COR-L47 (cell line): ENCODE measurements around the gene HES5.

ENCODE experiments used
- DNase-seq: peaks from one replicate; lab custom pipeline; 2025; lab: John Stamatoyannopoulos, UW

Gene HES5

GRCh38 chr1:2530513-2531361, 674 bp upstream of the HES5 start:
- peak; percentile 50 for DNase-seq

DNA sequence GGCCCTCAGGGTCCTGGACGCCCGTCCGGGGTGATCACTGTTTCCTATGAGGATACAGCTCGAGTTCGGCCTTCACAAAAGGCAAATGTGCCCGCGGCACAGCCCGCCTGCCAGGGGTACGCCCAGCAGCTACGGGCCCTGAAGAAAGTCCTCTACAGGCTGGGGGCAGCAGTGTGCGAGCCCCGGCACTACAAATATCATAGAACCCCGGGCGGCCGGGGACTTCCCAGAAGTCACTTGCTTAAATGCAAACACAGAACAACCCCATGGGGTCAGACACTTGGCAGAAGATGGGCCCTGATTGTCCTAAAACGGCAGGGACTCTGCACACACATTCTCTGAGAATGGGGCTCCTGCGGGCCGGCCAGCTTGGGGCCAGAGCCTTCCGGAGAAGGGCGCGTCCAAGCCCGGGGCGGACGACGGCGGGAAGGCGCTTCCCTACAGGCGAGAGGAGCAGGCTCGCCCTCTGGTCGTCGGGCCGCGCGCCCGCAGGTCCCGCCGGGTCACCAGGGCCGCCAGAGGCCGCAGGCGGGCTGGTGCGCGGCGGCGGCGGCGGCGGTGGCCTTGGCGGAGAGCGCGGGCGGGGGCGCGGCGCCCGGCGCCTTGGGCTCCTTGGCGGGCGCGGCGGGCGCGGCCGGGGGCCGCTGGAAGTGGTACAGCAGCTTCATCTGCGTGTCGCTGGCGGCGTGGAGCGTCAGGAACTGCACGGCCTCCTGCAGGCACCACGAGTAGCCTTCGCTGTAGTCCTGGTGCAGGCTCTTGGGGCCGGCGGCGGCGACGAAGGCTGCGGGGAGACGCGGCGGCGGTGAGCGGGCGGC, 888 bp downstream of the HES5 start:
- DNase-seq: peak; percentile 88

GRCh38 chr1:2528611-2528965, 1.5 kb downstream of the HES5 start:
- no peak for DNase-seq

DNA sequence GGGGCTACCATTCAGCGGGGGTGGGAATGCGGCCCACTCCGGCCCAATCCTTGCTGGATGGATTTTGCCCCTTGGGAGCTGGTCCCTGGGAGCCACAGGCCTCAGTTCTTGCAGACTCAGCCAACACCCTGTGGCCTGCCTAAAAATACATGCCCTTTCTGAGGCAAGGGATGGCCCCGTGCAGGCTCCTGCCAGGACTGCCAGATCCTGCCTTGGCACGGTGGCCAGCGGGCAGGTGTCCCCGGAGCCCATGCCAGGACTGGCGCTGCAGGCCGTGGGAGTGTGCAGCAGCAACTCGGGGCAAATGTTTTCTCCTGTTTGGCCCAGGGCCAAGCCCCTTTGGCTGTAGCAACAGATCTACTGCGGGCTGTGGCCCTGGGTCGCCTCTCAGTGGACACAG, 2.0 kb downstream of the HES5 start:
- no peak for DNase-seq

- no peak for DNase-seq
These were observed 2.6 kb downstream of the HES5 start for GRCh38 chr1:2527556-2527860.

DNA sequence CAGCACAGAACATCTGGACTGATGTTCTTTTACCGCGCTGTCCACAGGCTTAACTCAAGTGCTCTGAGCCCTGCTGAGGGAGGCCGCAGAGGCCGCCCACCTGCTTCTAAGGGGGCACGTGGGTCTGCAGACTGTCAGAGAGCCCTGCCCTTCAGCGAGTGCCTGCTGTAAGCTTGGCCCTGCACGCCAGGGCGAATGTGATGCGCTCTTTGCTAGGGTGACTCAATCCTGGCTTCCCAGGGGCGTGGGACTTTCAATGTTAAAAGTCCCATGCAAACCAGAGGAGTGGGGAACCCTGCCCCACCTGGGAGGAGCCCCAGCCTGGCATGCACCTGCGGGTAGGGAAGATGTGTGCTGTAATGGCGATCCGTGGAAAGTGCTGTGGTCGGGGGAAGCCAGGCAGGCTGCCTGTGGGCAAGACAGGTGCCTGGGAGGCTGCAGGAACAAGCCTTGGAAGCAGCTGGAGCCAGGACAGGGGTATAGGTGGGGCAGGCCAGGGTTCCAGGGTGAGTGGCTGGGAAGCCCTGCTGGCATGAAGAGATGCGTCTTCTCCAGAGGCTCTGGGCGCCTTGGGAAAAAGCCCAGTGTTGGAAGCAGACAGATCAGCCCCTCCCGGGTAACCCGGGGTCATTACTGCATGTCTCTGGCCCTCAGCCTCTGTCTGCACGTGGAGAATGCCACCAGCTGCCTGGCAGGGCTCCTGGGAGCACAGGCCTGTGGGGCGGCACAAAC, 3.1 kb downstream of the HES5 start:
- no peak for DNase-seq

DNA sequence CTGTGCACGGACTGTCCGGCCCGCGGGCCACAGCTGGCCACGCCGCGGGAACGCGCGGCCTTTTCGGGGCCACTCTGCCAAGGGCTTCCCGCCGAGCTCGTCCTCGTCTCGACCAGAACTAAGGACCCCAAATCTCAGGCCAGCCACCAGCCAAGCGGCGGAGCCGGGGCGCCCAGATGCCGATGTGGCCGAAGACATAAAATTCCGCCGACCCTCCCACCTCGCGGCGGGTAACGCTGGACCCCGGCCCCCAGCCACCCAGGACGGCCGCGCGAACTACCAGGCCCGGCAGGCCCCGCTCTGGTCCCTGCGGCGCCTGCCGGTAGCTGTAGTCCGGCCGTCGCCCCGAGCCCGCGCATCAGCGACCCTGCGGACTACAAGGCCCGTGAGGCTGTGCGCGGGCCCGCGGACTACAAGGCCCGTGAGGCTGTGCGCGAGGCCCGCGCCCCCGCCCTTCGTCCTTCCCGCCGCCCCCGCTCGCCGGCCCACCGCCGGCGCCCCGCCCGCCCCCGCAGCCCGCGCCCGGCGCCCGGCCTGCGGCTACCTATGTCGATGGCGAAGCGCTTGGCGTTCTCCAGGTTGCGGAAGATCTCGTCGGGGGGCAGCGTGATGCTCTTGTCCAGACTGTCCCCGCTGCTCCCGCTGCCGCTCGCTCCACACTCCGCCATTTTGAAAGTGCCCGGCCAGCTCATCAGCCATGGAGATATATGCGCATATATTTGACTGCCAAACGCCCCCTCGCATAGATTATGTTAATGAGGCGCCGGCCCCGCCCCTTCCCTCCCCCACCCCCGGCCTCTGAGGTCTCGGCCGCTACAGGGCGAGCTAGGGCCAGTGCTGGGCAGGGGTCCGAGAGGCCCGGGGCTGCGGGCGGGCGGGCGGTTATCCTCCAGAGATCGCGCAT, 3.9 kb downstream of the HES5 start, which contains the start of gene PANK4:
TSS of gene PANK4 (minus strand) at position 677 of the 904 bp plus-strand sequence. CDS start at position 668, 9 bp downstream.
- peak; percentile 95 for DNase-seq

- DNase-seq: no peak
These were observed 4.5 kb downstream of the HES5 start for GRCh38 chr1:2525572-2525919.

GRCh38 chr1:2523891-2524609, 6.0 kb downstream of the HES5 start:
- DNase-seq: no peak

DNA sequence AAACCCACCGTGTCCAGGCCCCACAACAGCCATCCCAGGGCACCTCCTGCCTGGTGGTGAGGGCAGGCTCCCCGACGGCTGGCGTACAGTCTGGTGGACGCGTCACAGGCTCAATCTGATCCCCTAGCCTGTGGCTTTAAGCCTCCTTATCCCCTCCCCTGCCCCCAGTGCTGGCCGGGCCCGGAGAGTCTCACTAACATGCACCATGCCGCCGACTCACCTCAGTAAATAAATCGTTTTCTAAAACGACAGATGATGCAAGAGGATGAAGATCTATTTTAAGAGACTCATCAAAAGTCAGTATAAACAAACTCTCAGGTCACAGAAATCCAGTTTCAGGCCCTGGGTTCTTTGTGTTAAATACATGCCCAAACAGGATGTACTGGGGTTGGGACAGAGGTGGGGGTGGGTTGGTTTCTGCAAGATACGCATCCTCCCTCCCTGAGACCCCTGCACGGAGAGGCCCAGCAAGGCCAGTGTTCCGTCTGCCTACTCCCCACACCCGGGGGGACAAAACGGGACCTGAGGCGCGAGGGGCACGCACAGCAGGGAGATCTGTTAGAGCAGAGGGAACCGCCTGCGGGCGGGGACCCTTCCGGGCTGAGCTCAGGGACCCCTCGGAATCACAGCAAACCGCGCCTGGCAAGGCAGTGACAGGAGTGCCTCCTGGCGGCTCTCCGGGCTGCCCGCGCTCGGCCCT, 6.7 kb downstream of the HES5 start:
- DNase-seq: no peak

GRCh38 chr1:2522230-2522629, 7.8 kb downstream of the HES5 start:
- no peak for DNase-seq

DNA sequence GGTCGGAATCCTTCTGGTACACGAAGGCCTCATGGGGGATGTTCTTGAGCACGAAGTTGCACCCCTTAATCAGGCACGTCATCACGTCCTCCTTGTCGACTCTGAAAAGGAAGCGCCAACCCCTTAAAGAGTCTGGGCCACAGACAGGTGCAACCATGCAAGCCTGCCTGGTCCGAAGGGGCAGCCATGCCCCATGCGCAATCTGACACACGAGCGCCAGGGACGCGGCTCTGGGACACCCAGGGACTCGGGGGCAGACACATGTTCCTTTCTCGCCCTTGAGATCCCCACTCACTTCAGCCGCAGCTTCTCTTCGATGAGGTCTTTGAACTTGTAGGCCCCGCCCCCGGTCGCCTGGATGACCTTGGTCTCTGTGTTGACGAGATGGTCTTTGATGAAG, 9.3 kb downstream of the HES5 start:
- DNase-seq: no peak

DNA sequence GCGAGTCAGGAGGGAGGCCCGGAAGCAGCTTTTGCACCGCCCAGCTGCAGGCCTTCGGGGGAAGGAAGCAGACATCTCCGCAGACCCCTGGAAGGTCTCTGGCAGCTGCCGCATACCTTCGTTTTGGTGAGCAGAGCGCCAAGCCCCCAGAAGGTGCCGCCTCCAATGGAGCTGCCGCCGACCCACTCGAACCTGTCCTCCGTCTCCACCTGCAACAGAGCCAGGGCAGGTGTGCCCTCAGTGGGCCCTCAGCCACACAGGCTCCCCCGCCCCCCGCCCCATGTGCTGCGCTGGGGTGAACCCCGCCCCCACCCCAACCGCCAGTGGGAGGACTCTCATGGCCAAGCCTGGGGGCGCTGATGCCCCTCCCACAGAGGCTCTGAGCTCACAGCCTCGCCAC, 9.9 kb downstream of the HES5 start:
- no peak for DNase-seq

DNA sequence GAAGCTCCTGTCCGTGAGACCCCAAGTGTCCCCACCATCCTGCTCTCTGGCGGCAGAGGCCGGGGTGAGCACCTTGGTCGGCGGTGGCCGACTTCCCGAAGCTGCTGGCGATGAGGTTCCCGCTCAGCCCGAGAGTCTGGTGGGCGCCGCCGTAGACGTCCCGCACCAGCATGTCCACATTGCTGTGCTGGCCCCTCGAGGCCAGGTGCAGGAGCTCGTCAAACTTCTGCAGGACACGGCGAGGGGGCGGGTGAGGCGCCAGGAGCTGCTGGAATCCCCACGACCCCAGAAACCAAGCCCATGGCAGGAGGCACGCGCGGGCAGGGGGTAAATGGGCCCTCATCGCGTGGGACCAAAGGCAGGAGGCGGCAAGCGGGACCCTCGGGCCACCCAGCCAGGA, 10.3 kb downstream of the HES5 start:
- no peak for DNase-seq

DNA sequence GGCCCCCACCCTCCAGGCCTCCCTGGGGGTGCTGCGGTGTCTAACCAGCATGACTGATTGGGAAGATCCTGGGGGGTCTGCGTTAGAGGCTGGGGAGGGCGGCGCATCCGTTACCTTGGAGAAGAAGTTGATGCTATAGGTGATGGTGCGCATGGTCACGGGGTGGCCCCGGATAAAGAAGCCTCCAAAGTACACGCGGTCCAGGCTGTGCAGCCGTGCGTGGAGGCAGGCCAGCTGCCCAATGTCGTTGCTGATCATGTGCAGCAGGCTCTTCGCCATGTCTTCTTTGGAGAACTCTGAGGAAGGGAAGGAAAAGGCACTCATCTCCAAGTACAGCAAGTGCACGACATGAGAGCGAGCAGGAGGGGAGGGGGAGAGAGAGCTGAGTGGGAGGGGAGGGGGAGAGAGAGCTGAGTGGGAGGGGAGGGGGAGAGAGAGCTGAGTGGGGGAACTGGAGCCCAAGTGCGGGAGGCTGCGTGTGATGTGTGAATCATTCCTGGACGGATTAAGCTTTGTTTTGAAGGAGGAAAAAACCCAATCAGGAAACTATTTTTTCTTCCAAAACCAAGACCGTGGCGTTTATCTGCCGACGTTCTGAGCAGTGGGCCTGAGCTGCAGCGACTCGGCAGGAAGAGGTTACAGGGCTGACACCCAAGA, 10.9 kb downstream of the HES5 start:
- DNase-seq: no peak

GRCh38 chr1:2518528-2518927, 11.5 kb downstream of the HES5 start:
- no peak for DNase-seq

DNA sequence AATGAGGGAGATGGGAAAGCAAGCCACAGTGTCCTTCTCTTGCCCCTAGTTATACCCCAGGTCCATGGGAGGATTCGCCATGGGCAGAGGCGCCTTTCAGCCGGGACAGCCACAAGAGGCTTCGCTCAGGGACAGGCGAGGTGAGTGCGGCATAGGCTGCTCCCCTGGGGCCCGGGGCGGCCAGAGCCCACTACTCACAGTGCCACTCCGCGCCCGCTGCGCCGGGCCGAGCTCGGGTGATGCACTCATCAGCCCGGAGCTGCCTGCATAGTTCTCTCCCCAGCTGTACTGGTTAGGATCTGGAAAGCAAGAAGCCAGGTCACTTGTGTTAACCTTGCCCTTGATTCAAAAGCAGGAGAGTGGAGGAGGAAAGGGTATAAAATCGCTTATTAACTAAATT, 12.1 kb downstream of the HES5 start:
- DNase-seq: no peak

DNA sequence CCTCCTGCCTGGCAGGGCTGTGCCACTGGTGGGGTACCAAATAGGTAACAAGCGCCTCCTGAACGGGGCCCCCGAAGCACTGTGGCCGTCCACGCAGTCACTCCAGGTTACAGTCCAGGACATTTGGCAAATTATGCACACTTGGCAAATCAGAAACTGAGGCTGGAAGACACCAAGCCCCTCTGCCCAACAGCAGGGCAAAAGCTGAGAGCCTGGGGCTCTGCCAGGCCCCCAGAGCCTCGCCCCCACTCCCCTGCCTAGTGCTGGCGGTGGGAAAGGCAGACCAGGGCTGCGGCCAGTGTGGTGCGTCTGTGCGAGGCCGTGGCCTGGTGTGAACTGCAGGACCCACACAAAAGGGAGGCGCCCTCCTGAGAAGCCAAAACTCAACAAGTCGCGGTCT, 13.1 kb downstream of the HES5 start:
- no peak for DNase-seq

DNA sequence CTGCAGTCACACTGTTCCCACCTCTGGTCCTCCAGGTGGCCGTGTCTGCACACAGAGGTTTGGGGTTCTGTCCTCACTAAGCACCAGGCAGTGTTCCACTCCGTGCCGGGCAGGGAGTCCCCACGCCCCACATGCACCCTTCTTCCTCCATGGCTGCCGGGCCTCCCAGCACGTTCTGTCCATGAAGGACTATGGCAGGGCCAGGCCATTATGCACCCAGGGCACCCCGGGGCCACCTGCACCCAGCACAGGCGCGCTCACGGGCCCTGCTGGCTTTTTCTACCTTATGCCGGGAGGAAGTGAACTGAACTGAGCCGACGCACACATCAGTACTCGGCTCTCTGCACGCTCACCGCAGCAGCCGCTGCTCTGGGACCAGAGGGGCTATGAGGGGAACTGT, 13.9 kb downstream of the HES5 start:
- DNase-seq: no peak

DNA sequence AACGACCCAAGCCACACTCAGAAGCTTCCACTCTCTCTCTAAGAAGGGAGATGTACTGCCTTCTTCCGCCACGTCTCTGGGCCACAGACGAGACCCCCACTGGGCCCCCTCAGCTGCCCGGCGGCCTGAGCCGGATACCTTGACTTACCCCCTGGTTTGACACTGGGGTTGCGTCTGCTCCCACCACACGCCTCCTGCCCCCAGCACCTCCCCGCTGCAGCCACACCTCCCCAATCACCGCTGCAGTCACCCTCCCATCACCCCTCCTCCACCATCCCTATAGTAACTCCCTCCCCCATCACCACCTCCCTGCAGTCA, 14.3 kb downstream of the HES5 start:
- no peak for DNase-seq
